Gastrocnemius medialis (tissue), 4 donors: ENCODE measurements around the gene C2orf80. TPM values are rescaled to one million over a fixed set of nuclear protein-coding genes. Genes with fewer than 3 reads are reported as not detected.
"Not testable (repeated sequence)": the region's sequence is repeated elsewhere in the genome, so short reads cannot be mapped to it uniquely, and the experiment has no call there.

Source experiments
- ATAC-seq, 2 donors: fragments of 150-250 bp; one replicate each; pipeline ENCODE4 v1.9.1; 2016
- DNase-seq, 2 donors: peaks; one replicate each; pipeline ENCODE4 v3.0.0-alpha.2; 2019
- H3K27ac ChIP-seq, 4 donors: fragments of 200-600 bp; sonication (generic); 1 replicate in 1 of 4; 2 replicates in 3 of 4; pipeline ENCODE4 v1.5.1; 2016 to 2018; ENCODE audit warnings: mild to moderate bottlenecking in 2 of 4, moderate library complexity in 1 of 4
- H3K27me3 ChIP-seq, 3 donors: fragments of 200-600 bp; sonication (generic) in 2 of 3; 1 replicate in 1 of 3; 2 replicates in 2 of 3; pipeline versions ENCODE4 v1.5.1 to v1.6.0; 2016 to 2019; ENCODE audit warnings: mild to moderate bottlenecking in 1 of 3, moderate library complexity in 1 of 3
- H3K36me3 ChIP-seq, 2 donors: fragments of 200-600 bp; sonication (generic) in 1 of 2; one replicate each; pipeline ENCODE4 v1.5.1; 2017 to 2018
- H3K4me1 ChIP-seq, 2 donors: fragments of 200-600 bp; sonication (generic) in 1 of 2; one replicate each; pipeline ENCODE4 v1.5.1; 2016 to 2017; ENCODE audit warnings: mild to moderate bottlenecking in 2 of 2
- H3K4me3 ChIP-seq, 4 donors: fragments of 200-600 bp; sonication (generic) in 3 of 4; 1 replicate in 1 of 4; 2 replicates in 3 of 4; pipeline ENCODE4 v1.5.1; 2016 to 2019; ENCODE audit warnings: mild to moderate bottlenecking in 2 of 4
- H3K9me3 ChIP-seq, 3 donors: fragments of 200-600 bp; sonication (generic) in 2 of 3; 1 replicate in 1 of 3; 2 replicates in 2 of 3; pipeline ENCODE4 v1.5.1; 2016 to 2019
- POLR2A ChIP-seq, 2 donors: fragments of 450-650 bp; IDR thresholded peaks; one replicate each; pipeline ENCODE4 v1.6.1; 2017; ENCODE audit warnings: antibody characterized with exemption in 2 of 2, mild to moderate bottlenecking in 2 of 2, moderate library complexity in 2 of 2
- in situ Hi-C, 4 donors: fragments of 200-750 bp; cut with MboI; loops; one replicate each; pipeline versions ENCODE4 v1.15.0 to v1.8.0; 2017; ENCODE audit warnings: low sequenced_read_pairs in 4 of 4
- intact Hi-C: fragments of 100-400 bp; cut with DNase I; formaldehyde crosslinking; loops from one replicate; pipeline ENCODE4 v1.15.1; 2023; ENCODE audit warnings: low total_unique reads
- total RNA-seq, 4 donors: library from RNA; depleted of rRNA; stranded (reverse); fragments of >200 nt; gene quantifications; one replicate each; pipeline versions ENCODE4 v1.1.0 to v1.2.3, GENCODE V29; 2016
- TF ChIP-seq, protein P1 (sequence below), 5 experiments: fragments of 450-650 bp in 3 of 5; fragments of 200-600 bp in 2 of 5; sonication (generic) in 2 of 5; IDR thresholded peaks in 4 of 5; conservative IDR thresholded peaks in 1 of 5; 1 replicate in 4 of 5; 2 replicates in 1 of 5; pipeline ENCODE4 v1.5.1; 2016 to 2019; ENCODE audit warnings: antibody characterized with exemption in 5 of 5, mild to moderate bottlenecking in 3 of 5, moderate library complexity in 3 of 5

C2orf80 gene
- total RNA-seq, 4 donors from 2014 or later = not detected

DNA sequence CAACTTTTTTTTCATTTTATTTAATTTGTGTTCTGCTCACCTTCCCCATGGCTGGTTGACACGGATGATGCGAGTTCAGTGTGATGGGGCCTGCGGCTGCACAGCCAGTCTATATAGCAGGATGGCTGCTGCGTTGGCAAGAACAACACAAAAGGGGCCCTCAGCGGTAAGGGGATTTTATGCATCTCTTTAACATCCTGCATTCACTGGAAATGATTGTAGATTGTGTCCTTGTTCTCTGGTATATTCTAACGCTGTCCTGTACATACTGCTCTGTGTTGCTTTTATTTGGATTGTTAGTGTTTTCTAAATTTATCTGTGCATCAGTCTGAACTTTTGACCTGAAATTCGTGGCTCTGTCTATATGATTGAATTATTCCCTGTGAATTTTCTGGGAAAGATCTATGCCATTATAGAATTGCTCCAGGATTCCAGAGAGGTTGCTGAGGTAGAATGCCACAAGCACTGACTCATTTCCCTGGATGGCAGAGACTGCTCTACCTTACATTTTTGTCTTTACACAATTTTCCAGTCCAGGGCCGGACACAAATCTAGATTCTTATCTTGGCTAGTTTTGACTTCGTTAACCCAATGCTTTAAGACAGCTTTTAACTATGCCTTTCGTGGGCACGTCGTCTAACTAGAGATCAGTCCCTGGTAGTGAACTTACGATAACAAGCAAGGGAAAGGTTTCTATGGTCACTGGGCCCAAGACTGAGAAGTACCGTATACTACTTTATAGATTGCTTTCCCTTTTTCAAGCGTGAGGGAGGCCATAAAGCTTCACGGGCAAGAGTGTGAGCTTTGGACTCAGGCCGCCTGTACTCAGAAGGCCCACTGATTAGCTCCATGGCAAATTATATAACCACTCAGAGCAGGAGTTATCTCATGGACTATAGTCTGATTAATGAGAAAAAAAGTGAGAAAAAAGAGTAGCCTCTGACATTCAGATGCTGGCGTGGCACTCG is 59.8 kb downstream of the C2orf80 start, which contains the start of gene CRYGC:
Gene CRYGC (minus strand): TSS at position 85 of the 968 bp plus-strand sequence. CDS start 36 bp downstream, at position 49.
- peaks cover 0 to 7% (median 0%) of the 10 kb centered on the region in 3 donors for H3K27me3 ChIP-seq
- no peak within 1 kb of the TSS for H3K4me3 ChIP-seq
- intact Hi-C loops (no loop called here), in situ Hi-C loops (no loop called here)
- H3K36me3 ChIP-seq = no peaks in the 10 kb centered on the region
- DNase-seq = no peak
- no peaks in the 10 kb centered on the region for H3K9me3 ChIP-seq
- H3K4me1 ChIP-seq = no peaks in the 10 kb centered on the region
- ATAC-seq = no peak
- TF ChIP-seq, protein P1, sequence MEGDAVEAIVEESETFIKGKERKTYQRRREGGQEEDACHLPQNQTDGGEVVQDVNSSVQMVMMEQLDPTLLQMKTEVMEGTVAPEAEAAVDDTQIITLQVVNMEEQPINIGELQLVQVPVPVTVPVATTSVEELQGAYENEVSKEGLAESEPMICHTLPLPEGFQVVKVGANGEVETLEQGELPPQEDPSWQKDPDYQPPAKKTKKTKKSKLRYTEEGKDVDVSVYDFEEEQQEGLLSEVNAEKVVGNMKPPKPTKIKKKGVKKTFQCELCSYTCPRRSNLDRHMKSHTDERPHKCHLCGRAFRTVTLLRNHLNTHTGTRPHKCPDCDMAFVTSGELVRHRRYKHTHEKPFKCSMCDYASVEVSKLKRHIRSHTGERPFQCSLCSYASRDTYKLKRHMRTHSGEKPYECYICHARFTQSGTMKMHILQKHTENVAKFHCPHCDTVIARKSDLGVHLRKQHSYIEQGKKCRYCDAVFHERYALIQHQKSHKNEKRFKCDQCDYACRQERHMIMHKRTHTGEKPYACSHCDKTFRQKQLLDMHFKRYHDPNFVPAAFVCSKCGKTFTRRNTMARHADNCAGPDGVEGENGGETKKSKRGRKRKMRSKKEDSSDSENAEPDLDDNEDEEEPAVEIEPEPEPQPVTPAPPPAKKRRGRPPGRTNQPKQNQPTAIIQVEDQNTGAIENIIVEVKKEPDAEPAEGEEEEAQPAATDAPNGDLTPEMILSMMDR (IDR thresholded peaks at IDR 0.05 in 4 of 5, conservative IDR thresholded peaks at IDR 0.05 in 1 of 5) = no peak
- no peak for TF ChIP-seq POLR2A (IDR thresholded peaks at IDR 0.05)
- H3K27ac ChIP-seq = no peak within 1 kb of the TSS

DNA sequence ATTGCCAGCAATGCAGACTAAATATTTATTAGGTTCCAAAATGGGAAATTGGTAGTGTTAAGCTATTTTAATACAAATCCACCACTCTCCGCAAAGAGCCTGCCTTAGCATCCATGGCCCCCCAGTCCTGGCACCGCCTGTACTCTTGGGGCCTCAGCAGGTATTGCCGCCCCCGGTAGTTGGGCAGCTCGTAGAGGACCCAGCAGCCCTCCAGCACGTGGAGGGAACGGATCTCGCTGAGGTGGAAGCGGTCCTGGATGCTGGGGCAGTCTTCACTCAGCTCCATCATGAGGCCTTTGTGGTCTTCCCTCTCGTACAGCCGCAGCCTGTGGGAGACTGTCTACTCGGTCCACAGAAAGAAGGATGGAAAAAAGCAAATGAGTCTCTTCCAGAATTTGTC is 61.7 kb downstream of the C2orf80 start:
- H3K36me3 ChIP-seq = no peaks in the 10 kb centered on the region
- H3K27me3 ChIP-seq = peaks cover 0 to 21% (median 5%) of the 10 kb centered on the region in 3 donors
- H3K4me3 ChIP-seq = no peak overlapping the region
- H3K9me3 ChIP-seq = no peaks in the 10 kb centered on the region
- intact Hi-C loops (no loop called here), in situ Hi-C loops (no loop called here)
- no peaks in the 10 kb centered on the region for H3K4me1 ChIP-seq
- TF ChIP-seq POLR2A (IDR thresholded peaks at IDR 0.05) = no peak
- TF ChIP-seq, protein P1 (IDR thresholded peaks at IDR 0.05 in 4 of 5, conservative IDR thresholded peaks at IDR 0.05 in 1 of 5) = no peak
- H3K27ac ChIP-seq = no peak overlapping the region
- DNase-seq = no peak
- no peak for ATAC-seq

DNA sequence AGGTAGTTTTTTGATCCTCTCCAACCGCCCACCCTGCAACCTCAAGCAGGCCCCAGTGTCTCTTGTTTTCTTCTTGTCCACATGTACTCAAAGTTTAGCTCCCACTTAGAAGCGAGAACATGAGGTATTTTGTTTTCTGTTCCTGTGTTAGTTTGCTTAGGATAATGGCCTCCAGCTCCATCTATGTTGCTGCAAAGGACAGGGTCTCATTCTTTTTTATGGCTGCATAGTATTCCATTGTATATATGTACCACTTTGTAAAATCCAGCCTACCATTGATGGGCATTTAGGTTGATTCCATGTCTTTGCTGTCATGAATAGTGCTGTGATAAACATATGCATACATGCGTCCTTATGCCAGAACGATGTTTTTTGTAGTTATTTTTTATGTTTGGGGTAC is 62.7 kb downstream of the C2orf80 start:
- Histone ChIP-seq H3K9me3 (no peaks in the 10 kb centered on the region), H3K4me3 (no peak overlapping the region), H3K36me3 (no peaks in the 10 kb centered on the region), H3K27me3 (peaks cover 0 to 21% (median 5%) of the 10 kb centered on the region in 3 donors), H3K4me1 (no peaks in the 10 kb centered on the region), H3K27ac (no peak overlapping the region)
- TF ChIP-seq POLR2A (IDR thresholded peaks at IDR 0.05) = no peak
- TF ChIP-seq, protein P1 (IDR thresholded peaks at IDR 0.05 in 4 of 5, conservative IDR thresholded peaks at IDR 0.05 in 1 of 5) = no peak
- ATAC-seq (no peak), DNase-seq (no peak)
- intact Hi-C loops (no loop called here), in situ Hi-C loops (no loop called here)

DNA sequence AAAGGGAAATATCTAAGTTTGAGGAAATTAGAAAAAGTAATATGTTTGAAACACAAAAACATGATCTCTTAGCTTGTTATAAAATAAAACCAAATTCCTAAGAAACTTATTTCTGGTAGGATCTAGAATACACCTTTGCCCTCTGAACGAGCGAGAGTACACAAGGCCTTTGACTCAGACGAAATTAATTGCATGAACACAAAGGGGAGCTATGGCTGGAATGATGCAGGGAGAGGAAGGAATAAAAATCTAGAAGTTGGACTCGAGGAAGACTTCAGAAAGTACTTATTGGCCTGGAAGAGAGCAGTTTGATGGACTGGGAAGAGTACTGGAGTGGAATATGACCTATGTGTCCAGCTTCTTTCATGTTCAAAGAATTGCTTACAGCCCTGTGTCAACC is 64.6 kb downstream of the C2orf80 start:
- Histone ChIP-seq H3K4me1 (no peaks in the 10 kb centered on the region), H3K27me3 (peaks cover 0 to 21% (median 5%) of the 10 kb centered on the region in 3 donors)

DNA sequence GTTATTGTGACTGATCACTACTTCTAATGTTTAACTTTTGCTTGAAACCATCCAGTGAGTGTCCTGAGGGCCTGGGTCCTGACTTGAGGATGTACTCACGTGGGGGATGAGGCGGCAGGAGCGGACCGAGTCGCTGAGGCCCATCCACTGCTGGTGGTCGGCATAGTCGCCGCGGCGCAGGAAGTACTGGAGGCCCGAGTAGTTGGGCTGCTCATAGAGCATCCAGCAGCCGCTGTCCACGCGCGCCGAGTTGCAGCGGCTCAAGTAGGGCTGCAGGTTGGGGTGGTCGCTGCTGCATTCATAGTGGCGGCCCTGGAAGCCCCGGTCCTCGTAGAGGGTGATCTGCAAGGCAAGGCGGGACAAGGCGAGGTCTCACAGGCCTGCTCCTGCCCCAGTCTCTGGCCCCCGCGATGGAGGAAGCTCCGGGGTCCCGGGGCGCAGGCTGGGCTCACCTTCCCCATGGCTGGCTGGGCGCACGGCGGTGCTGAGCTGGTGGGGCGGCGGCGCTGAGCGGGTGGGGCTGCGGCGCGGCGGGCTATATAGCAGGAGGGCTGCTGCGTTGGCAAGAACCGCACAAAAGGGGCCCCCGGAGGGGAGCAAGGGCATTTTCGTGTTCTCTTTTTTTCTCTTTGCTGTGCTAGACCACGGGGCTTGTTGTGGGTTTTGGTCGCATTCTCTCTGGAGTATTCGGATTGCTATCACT is 65.7 kb downstream of the C2orf80 start, which contains the start of gene CRYGD:
Gene CRYGD (minus strand): TSS at position 512 of the 703 bp plus-strand sequence. CDS start 51 bp downstream, at position 461.
- intact Hi-C loops, H3K4me1 ChIP-seq, ATAC-seq, in situ Hi-C loops, DNase-seq, H3K27ac ChIP-seq, H3K36me3 ChIP-seq, H3K9me3 ChIP-seq: not testable (repeated sequence)
- H3K4me3 ChIP-seq = peak within 1 kb of the TSS in 1 of 4 donors; percentile 31
- peaks cover 0 to 21% (median 5%) of the 10 kb centered on the region in 3 donors for H3K27me3 ChIP-seq

More for the DNA sequence above, 64.6 kb downstream of the C2orf80 start:
- DNase-seq = no peak
- intact Hi-C loops (no loop called here), in situ Hi-C loops (no loop called here)
- Histone ChIP-seq H3K4me3 (no peak overlapping the region), H3K9me3 (no peaks in the 10 kb centered on the region), H3K27ac (no peak overlapping the region), H3K36me3 (no peaks in the 10 kb centered on the region)
- TF ChIP-seq, protein P1 (IDR thresholded peaks at IDR 0.05 in 4 of 5, conservative IDR thresholded peaks at IDR 0.05 in 1 of 5) = no peak
- TF ChIP-seq POLR2A (IDR thresholded peaks at IDR 0.05) = no peak
- no peak for ATAC-seq
